ENCODE measurements around the gene ICA1L. TPM values are rescaled to one million over a fixed set of nuclear protein-coding genes. Genes with fewer than 3 reads are reported as not detected.

ICA1L gene
- total and polyA plus RNA-seq, 2 of the 13 experiments (the other 11 are each of a cell fraction or from before 2014, with no cell fraction given), result 1.5 to 2.4 TPM

DNA sequence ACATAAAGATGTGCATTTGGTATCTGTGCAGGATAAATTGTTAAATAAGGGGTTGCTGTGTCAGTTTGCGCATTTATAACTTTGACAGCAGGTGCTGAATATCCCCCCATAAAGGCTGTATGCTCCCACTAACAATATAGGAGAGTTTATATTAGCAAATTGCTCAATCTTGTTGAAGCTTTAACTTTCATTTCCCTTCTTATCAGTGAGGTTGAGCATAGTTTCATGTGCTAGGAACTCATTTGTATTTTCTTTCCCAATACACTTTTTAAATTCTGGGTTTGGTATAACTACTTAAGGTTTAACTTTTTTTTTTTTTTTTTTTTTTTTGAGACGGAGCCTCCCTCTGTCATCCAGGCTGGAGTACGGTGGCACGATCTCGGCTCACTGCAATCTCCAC lies 147.8 kb downstream of the ICA1L start (continued):
- TF ChIP-seq CEBPZ (IDR thresholded peaks at IDR 0.05; ENCODE audit: low read length) (no peak), SMARCE1 (IDR thresholded peaks at IDR 0.05; ENCODE audit: borderline replicate concordance) (no peak), CCAR2 (optimal IDR thresholded peaks at IDR 0.05; ENCODE audit: low read depth, low read length) (no peak), HMGXB4 (CRISPR knock-in tag; IDR thresholded peaks at IDR 0.05; ENCODE audit: borderline replicate concordance in 1 of 2, low read depth in 1 of 2) (no peak), ZBTB8A (CRISPR knock-in tag; IDR thresholded peaks at IDR 0.05; ENCODE audit: borderline replicate concordance, low read depth) (no peak), SNAPC2 (CRISPR knock-in tag; IDR thresholded peaks at IDR 0.05) (no peak), FOXK1 (CRISPR knock-in tag; IDR thresholded peaks at IDR 0.05; ENCODE audit: borderline replicate concordance, low read depth) (no peak), NBN (conservative IDR thresholded peaks at IDR 0.05) (no peak), ZNF101 (CRISPR knock-in tag; IDR thresholded peaks at IDR 0.05; ENCODE audit: borderline replicate concordance, low read depth) (no peak)

Other genes with a start within 250 kb of the ICA1L start
- 11.0 and 16.6 TPM in 2 replicates for gene FAM117B, start 236.8 kb downstream of the ICA1L start, total RNA-seq (2016; rRNA removed; fragmentation: Illumina TruSeq; extraction: Trizol)
- gene FAM117B, start 236.8 kb downstream of the ICA1L start, polyA plus RNA-seq (2011; rRNA removed), result 5.4 and 5.8 TPM in 2 replicates
- 216 and 330 TPM in 2 replicates for gene WDR12, start 39.9 kb upstream of the ICA1L start, total RNA-seq (2016; rRNA removed; fragmentation: Illumina TruSeq; extraction: Trizol)
- gene WDR12, start 39.9 kb upstream of the ICA1L start, polyA plus RNA-seq (2011; rRNA removed), result 60.5 and 94.4 TPM in 2 replicates
- 3.0 and 3.7 TPM in 2 replicates for gene CARF, start 40.5 kb upstream of the ICA1L start, total RNA-seq (2016; rRNA removed; fragmentation: Illumina TruSeq; extraction: Trizol)
- 5.0 and 5.4 TPM in 2 replicates for gene CARF, start 40.5 kb upstream of the ICA1L start, polyA plus RNA-seq (2011; rRNA removed)
- gene NBEAL1, start 143.1 kb upstream of the ICA1L start, total RNA-seq (2016; rRNA removed; fragmentation: Illumina TruSeq; extraction: Trizol), result 15.7 and 27.6 TPM in 2 replicates
- gene NBEAL1, start 143.1 kb upstream of the ICA1L start, polyA plus RNA-seq (2011; rRNA removed), result 5.9 and 6.4 TPM in 2 replicates

Data from HepG2 (cell line).